K562 (cell line): ENCODE data around the gene COA4. TPM values are rescaled to one million over a fixed set of nuclear protein-coding genes. Genes with fewer than 3 reads are reported as not detected.

Experiments used
- BCOR ChIP-seq: fragments of 450-650 bp; IDR thresholded peaks from 2 replicates; pipeline ENCODE4 v1.6.1; 2016
- E2F4 ChIP-seq: sonication (generic); formaldehyde crosslinking; IDR thresholded peaks from 2 replicates; pipeline ENCODE4 v1.8.0; 2022; ENCODE audit warnings: mild to moderate bottlenecking, low read depth, missing genetic modification reagents
- HDAC1 ChIP-seq, 2 experiments: fragments of 450-650 bp; IDR thresholded peaks; 2 replicates each; pipeline ENCODE4 v1.6.1; 2016 to 2017; ENCODE audit warnings: inconsistent platforms in 1 of 2, mild to moderate bottlenecking in 1 of 2, moderate library complexity in 1 of 2
- HDAC6 ChIP-seq: IDR thresholded peaks from 2 replicates; pipeline ENCODE4 v1.6.1; 2012; ENCODE audit warnings: low read depth, mild to moderate bottlenecking, control low read depth, inconsistent platforms, low read length, moderate library complexity
- KDM5B ChIP-seq: fragments of 200-600 bp; sonication (generic); IDR thresholded peaks from 2 replicates; pipeline ENCODE4 v1.6.1; 2012; ENCODE audit warnings: low read depth, mild to moderate bottlenecking, moderate library complexity, low read length, control low read depth, inconsistent platforms; ENCODE audit not compliant: insufficient replicate concordance
- NR2C2 ChIP-seq, 2 experiments: fragments of 200-800 bp in 1 of 2; sonication (Bioruptor generic) in 1 of 2; sonication (generic) in 1 of 2; formaldehyde crosslinking in 1 of 2; IDR thresholded peaks; 2 replicates each; pipeline versions ENCODE4 v1.6.1 to v1.8.0; 2016 to 2022; ENCODE audit warnings: mild to moderate bottlenecking in 1 of 2, missing compliant biosample characterization in 1 of 2, missing genetic modification characterization in 1 of 2, missing genetic modification reagents in 1 of 2
- NRF1 ChIP-seq, 2 experiments: fragments of 450-650 bp; IDR thresholded peaks in 1 of 2; conservative IDR thresholded peaks in 1 of 2; 2 replicates each; pipeline ENCODE4 v1.6.1; 2014; ENCODE audit warnings: mild to moderate bottlenecking in 2 of 2
- PCBP1 ChIP-seq: fragments of 200-400 bp; formaldehyde crosslinking; IDR thresholded peaks from 2 replicates; pipeline ENCODE4 v1.6.1; 2018; ENCODE audit warnings: mild to moderate bottlenecking, low read depth, low read length; ENCODE audit not compliant: poor library complexity, severe bottlenecking
- TBP ChIP-seq: optimal IDR thresholded peaks from 2 replicates; pipeline ENCODE3; 2011; ENCODE audit warnings: low read depth, low read length, improper control_type of control experiment
- ZHX1 ChIP-seq: fragments of 150-350 bp; conservative IDR thresholded peaks from 2 replicates; pipeline ENCODE4 v1.6.1; 2014; ENCODE audit warnings: low read length
- ZNF140 ChIP-seq: fragments of 250-450 bp; sonication (Bioruptor Pico); IDR thresholded peaks from 2 replicates; pipeline ENCODE4 v1.8.0; 2021; ENCODE audit warnings: moderate library complexity, mild to moderate bottlenecking, inconsistent platforms
- ZNF239 ChIP-seq: fragments of 250-450 bp; sonication (Bioruptor Pico); IDR thresholded peaks from 2 replicates; pipeline ENCODE4 v1.4.0; 2020; ENCODE audit warnings: mild to moderate bottlenecking
- ZNF407 ChIP-seq: fragments of 450-650 bp; IDR thresholded peaks from 2 replicates; pipeline ENCODE4 v1.6.1; 2016; ENCODE audit warnings: low read depth
- ZNF431 ChIP-seq: sonication (generic); formaldehyde crosslinking; IDR thresholded peaks from 2 replicates; pipeline ENCODE4 v1.8.0; 2022; ENCODE audit warnings: mild to moderate bottlenecking, missing genetic modification reagents
- polyA plus RNA-seq, 8 experiments: library from polyadenylated mRNA; depleted of rRNA in 4 of 8; stranded (reverse) in 5 of 8; unstranded in 3 of 8; fragments of >200 nt; fragmentation: Nextera tagmentation in 2 of 8; fragmentation: Illumina TruSeq in 1 of 8; extraction: Ambion mirVana in 2 of 8; extraction: Trizol in 1 of 8; gene quantifications; 2 replicates each; pipeline versions ENCODE4 v1.2.1 to v1.2.3, GENCODE V29; 2011 to 2014; ENCODE audit warnings: inconsistent platforms in 1 of 8, missing spikeins in 1 of 8
- total RNA-seq, 7 experiments: library from RNA; depleted of rRNA in 6 of 7; stranded (reverse); fragments of >200 nt in 6 of 7; fragmentation: Illumina TruSeq in 2 of 7; extraction: Trizol in 2 of 7; gene quantifications; 2 replicates each; pipeline versions ENCODE4 v1.2.1 to v1.2.3, GENCODE V29; 2011 to 2021; ENCODE audit warnings: low replicate concordance in 1 of 7

The COA4 gene
- total and polyA plus RNA-seq, 9 of the 15 experiments (the other 6 are each of a cell fraction or from before 2014, with no cell fraction given) = 108 to 255 (median 152) TPM

DNA sequence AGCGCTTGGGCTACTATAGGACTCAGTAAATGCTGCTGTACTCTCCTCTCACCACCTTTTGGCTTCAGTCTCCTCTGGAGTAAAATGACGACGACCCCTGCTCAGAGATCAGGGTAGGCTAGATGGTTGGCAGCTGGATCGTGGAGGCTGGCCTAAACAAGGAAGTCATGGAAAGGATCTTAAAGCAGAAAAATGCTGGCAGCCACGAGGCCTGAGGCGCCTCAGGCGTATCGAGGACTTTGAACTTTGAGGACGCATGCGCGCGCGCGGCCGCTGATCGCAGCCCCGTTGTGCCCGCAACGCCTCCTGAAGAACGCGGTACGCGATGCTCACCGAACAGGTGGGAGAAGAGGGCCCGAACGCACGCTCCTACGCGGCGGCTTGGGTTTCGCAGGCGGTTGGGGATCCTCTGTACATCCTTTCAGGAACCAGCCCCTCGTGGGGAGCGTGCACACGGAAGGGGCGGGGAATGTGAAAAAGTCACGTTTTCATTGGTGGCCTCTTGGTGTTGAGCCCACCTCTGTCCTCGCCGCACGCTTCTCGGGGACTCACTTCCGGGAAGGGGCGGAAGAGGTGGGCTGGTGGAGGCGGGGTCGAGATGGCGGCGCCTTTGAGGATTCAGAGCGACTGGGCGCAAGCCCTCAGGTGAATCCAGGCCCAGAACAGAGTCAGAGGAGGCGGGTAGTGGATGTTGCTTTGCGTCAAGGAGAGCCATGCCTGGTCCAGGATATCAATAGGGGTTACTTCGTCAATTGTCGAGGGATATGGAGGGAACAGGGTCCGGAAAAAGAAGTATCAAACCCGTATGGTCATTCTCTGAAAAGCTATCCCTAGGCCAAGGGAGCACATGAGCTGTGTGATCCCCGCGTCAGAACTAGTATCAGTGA, at the start of gene COA4, which contains the start of gene PAAF1 (continued):
- TF ChIP-seq ZHX1 = 0 out of 2 replicates have a peak, but pooled peaks have one; percentile 58
- TF ChIP-seq ZNF431 (CRISPR knock-in tag) = peak; percentile 68; the same call in 1 of the 2 replicates
- TF ChIP-seq HDAC6 = no peak
- TF ChIP-seq BCOR = peak; percentile 12; the same call in 1 of the 2 replicates
- peak; percentile 95 to 96 for TF ChIP-seq NRF1 (conservative IDR thresholded peaks at IDR 0.05 in 1 of 2, IDR thresholded peaks at IDR 0.05 in 1 of 2)
- TF ChIP-seq PCBP1 = peak; percentile 56
- TF ChIP-seq KDM5B = peak; percentile 77
- no peak for TF ChIP-seq ZNF239 (CRISPR knock-in tag)
- TF ChIP-seq E2F4 (CRISPR knock-in tag) = 0 out of 2 replicates have a peak, but pooled peaks have one; percentile 55
- TF ChIP-seq ZNF140 = no peak
- TF ChIP-seq NR2C2 (CRISPR knock-in tag; IDR thresholded peaks at IDR 0.05) = peak; percentile 77; the same call in 1 of the 2 replicates
- peak; percentile 88 for TF ChIP-seq NR2C2 (tag; IDR thresholded peaks at IDR 0.05)
- peak; percentile 84 for TF ChIP-seq TBP
- no peak for TF ChIP-seq ZNF407
- TF ChIP-seq HDAC1 (IDR thresholded peaks at IDR 0.05) = peak in 1 of 2 experiments; percentile 96; a peak in 2 of 4 replicates
